Left colon (tissue), 2 donors: ENCODE results near the gene NCL. TPM values are rescaled to one million over a fixed set of nuclear protein-coding genes. Genes with fewer than 3 reads are reported as not detected.
"Not testable (repeated sequence)": the region's sequence is repeated elsewhere in the genome, so short reads cannot be mapped to it uniquely, and the experiment has no call there.

Source experiments
- ATAC-seq: fragments of 200-7000 bp; cut with Tn5 transposase; one replicate; pipeline ENCODE4 v1.9.1; 2020; ENCODE audit warnings: mild to moderate bottlenecking, moderate library complexity
- DNase-seq, 2 donors: peaks; one replicate each; pipeline ENCODE4 v3.0.0-alpha.2; 2020
- intact Hi-C, 2 donors: fragments of 100-400 bp; cut with DNase I in 1 of 2; cut with micrococcal nuclease in 1 of 2; formaldehyde crosslinking; loops; one replicate each; pipeline versions ENCODE4 v1.11.2 to v1.14.0; 2022; cut with DNase I, micrococcal nuclease
- total RNA-seq, 2 donors: library from RNA; stranded (reverse); fragmentation: NEBNext Ultra II Directional; extraction: Animal tissue kit (Norgen Biotek cat#: 25700); gene quantifications; one replicate each; pipeline ENCODE4 v1.2.1, GENCODE V29; 2021
- donor health status: DM: no; HTN: no; CAD: no.
- donor health status: DM: yes; HTN: yes; CAD: no.

Gene NCL
- total RNA-seq, 2 donors from 2014 or later, result 229 to 335 TPM

- peak; percentile 39 for ATAC-seq
- intact Hi-C loops, result loop anchor here in 1 of 2 donors (5.0 kb wide), 2 partner anchors 186 to 311 kb away; no protein-coding TSS in a partner anchor
- peak in 1 of 2 donors; percentile 62 for DNase-seq
These were observed 50.8 kb downstream of the NCL start for GRCh38 chr2:231413456-231413855.

- intact Hi-C loops, result loop anchor here in 1 of 2 donors (5.0 kb wide), 2 partner anchors 185 to 310 kb away; no protein-coding TSS in a partner anchor
- DNase-seq (no peak), ATAC-seq (no peak)
These were observed 51.7 kb downstream of the NCL start for GRCh38 chr2:231412618-231412963.

GRCh38 chr2:231411831-231412617, 52.3 kb downstream of the NCL start:
- DNase-seq, result peak; percentile 90 to 92
- peak; percentile 72 for ATAC-seq
- intact Hi-C loops, result loop anchor here in 1 of 2 donors (5.0 kb wide), 2 partner anchors 185 to 310 kb away; no protein-coding TSS in a partner anchor

GRCh38 chr2:231411237-231411636, 53.0 kb downstream of the NCL start:
- intact Hi-C loops, result loop anchor here in 1 of 2 donors (5.0 kb wide), 2 partner anchors 184 to 309 kb away; no protein-coding TSS in a partner anchor
- ATAC-seq (no peak), DNase-seq (no peak)

GRCh38 chr2:231410293-231411004, 53.8 kb downstream of the NCL start:
- DNase-seq, result no peak
- intact Hi-C loops, result loop anchor here in 1 of 2 donors (5.0 kb wide), 2 partner anchors 183 to 308 kb away; no protein-coding TSS in a partner anchor
- no peak for ATAC-seq

- intact Hi-C loops, result loop anchor here in 1 of 2 donors (5.0 kb wide), 2 partner anchors 182 to 307 kb away; no protein-coding TSS in a partner anchor
- ATAC-seq (peak; percentile 54), DNase-seq (peak; percentile 56 to 80)
These were observed 54.5 kb downstream of the NCL start for GRCh38 chr2:231409776-231410175.

GRCh38 chr2:231408304-231408703, 56.0 kb downstream of the NCL start:
- ATAC-seq, DNase-seq, intact Hi-C loops: not testable (repeated sequence)

- DNase-seq, ATAC-seq, intact Hi-C loops: not testable (repeated sequence)
These were observed 56.6 kb downstream of the NCL start for GRCh38 chr2:231407686-231408085.

- intact Hi-C loops, DNase-seq, ATAC-seq: not testable (repeated sequence)
These were observed 58.5 kb downstream of the NCL start for GRCh38 chr2:231405601-231406367.

- DNase-seq, ATAC-seq, intact Hi-C loops: not testable (repeated sequence)
These were observed 60.1 kb downstream of the NCL start for GRCh38 chr2:231404183-231404578.

Other genes with a start within 250 kb of the NCL start
- 100 to 1,000 TPM; 110 to 461 TPM for gene B3GNT7, start 68.8 kb downstream of the NCL start, total RNA-seq
- gene NMUR1, start 66.0 kb upstream of the NCL start, total RNA-seq, result 1 to 10 TPM in 1 of 2 donors, under 1 TPM in 1; 0.15 to 1.3 TPM
- gene TEX44, start 128.4 kb upstream of the NCL start, total RNA-seq, result not detected
- 100 to 1,000 TPM; 775 to 846 TPM for gene PTMA, start 244.0 kb upstream of the NCL start, total RNA-seq